Type B pancreatic cell (in vitro differentiated cells): ENCODE measurements around the gene TPST2. TPM values are rescaled to one million over a fixed set of nuclear protein-coding genes. Genes with fewer than 3 reads are reported as not detected.

Source experiments
- DNase-seq: peaks from one replicate; pipeline ENCODE4 v3.0.0; 2021; ENCODE audit warnings: mixed read lengths; ENCODE audit not compliant: unreplicated experiment; ENCODE audit errors: extremely low spot score
- H3K27ac Mint-ChIP-seq: 2 replicates; pipeline ENCODE4 v1.8.0; 2021; ENCODE audit warnings: mild to moderate bottlenecking, mixed read lengths
- H3K27me3 Mint-ChIP-seq: 2 replicates; pipeline ENCODE4 v1.8.0; 2021; ENCODE audit warnings: mixed read lengths
- H3K36me3 Mint-ChIP-seq: 2 replicates; pipeline ENCODE4 v1.8.0; 2021; ENCODE audit warnings: mixed read lengths
- H3K4me1 Mint-ChIP-seq: one replicate; pipeline ENCODE4 v1.8.0; 2021; ENCODE audit warnings: mixed read lengths; ENCODE audit not compliant: unreplicated experiment
- H3K4me3 Mint-ChIP-seq: 2 replicates; pipeline ENCODE4 v1.8.0; 2021; ENCODE audit warnings: mild to moderate bottlenecking, mixed read lengths
- H3K9me3 Mint-ChIP-seq: 2 replicates; pipeline ENCODE4 v1.8.0; 2021; ENCODE audit warnings: mixed read lengths
- total RNA-seq: library from RNA; stranded (reverse); gene quantifications from 2 replicates; pipeline ENCODE4 v1.2.1, GENCODE V29; 2021; ENCODE audit warnings: low replicate concordance
- TF ChIP-seq, protein P1 (sequence below): fragments of 200-600 bp; sonication (generic); conservative IDR thresholded peaks from 2 replicates; pipeline ENCODE4 v1.5.0; 2021; ENCODE audit warnings: antibody characterized with exemption, mild to moderate bottlenecking

The TPST2 gene
- total RNA-seq, 1 donor from 2014 or later = 15.7 TPM

DNA sequence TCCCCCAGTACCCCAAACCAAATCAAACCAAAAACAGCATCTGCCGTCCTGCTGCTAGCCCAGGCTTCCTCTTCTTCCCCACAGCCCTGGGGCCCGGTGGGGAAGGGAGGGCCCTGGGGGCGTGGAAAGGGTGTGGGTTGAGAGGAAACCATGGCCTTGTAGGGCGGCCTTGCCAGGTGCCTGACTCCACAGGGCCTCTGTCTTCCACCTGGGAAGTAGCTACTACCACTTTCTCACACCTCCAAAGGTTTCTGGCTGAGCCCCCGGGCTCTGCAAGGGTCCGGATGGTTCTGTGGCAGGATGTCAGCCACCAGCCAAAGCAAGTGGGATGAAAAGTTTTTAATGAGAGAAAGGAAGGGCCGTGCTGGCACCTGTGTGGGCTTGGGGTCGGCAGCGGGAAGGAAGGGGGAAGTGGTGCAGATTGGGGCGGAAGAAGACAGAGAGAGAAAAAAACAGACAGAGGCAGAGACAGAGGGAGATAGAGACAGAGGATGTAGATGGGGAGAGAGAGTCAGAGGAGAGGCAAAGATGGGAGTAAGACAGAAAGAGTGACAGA is 10.5 kb downstream of the TPST2 start:
- TF ChIP-seq, protein P1, sequence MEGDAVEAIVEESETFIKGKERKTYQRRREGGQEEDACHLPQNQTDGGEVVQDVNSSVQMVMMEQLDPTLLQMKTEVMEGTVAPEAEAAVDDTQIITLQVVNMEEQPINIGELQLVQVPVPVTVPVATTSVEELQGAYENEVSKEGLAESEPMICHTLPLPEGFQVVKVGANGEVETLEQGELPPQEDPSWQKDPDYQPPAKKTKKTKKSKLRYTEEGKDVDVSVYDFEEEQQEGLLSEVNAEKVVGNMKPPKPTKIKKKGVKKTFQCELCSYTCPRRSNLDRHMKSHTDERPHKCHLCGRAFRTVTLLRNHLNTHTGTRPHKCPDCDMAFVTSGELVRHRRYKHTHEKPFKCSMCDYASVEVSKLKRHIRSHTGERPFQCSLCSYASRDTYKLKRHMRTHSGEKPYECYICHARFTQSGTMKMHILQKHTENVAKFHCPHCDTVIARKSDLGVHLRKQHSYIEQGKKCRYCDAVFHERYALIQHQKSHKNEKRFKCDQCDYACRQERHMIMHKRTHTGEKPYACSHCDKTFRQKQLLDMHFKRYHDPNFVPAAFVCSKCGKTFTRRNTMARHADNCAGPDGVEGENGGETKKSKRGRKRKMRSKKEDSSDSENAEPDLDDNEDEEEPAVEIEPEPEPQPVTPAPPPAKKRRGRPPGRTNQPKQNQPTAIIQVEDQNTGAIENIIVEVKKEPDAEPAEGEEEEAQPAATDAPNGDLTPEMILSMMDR = no peak
- Mint-ChIP-seq H3K9me3 (no peaks in the 10 kb centered on the region), H3K36me3 (peaks cover 10% of the 10 kb centered on the region), H3K27ac (no peak overlapping the region), H3K27me3 (no peaks in the 10 kb centered on the region), H3K4me1 (peaks cover 5% of the 10 kb centered on the region), H3K4me3 (no peak overlapping the region)
- DNase-seq = no peak

DNA sequence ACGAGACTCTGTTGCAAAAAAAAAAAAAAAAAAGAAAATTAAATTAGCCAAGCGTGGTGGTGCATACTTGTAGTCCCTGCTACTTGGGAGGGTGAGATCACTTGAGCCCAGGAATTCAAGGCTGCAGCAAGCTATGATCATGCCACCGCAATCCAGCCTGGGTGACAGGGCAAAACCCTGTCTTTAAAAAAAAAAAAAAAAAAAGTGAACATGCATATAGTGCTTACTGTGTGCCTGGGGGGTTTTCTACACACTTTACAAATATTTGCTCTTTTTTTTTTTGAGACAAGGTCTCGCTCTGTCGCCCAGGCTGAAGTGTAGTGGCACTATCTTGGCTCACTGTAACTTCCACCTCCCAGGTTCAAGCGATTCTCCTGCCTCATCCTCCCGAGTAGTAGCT is 12.9 kb downstream of the TPST2 start:
- Mint-ChIP-seq H3K27me3 (no peaks in the 10 kb centered on the region), H3K4me1 (peaks cover 5% of the 10 kb centered on the region)
- DNase-seq = no peak

DNA sequence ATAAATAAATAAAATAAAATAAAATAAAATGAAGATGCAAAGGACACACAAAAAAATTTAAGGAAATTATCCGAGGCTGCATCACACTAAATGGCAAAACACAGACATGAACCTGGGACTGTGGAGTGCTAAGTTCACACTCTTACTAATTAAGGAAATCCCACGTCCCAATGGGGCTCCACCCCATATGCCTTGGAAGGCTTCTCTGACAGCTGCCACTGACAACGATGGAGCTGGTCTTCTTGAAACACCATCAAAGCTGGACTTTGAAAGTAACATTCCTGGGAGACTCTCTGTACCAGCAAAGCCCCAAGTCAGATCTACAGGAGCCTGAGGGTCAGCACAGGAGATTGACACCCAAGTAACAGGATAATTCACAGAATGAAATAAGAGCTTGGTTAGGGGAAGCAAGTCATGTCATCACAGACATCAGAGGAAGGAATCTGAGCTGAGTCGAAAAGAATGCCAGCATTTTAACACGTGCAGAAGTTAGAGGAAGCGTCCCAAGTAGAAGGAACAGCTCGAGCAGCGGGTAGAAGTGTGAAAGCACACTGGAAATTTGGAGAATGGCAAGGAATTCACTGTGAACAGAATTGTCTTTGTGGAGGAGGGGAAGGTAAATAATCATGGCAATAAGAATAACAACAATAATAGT is 13.8 kb downstream of the TPST2 start:
- Mint-ChIP-seq H3K27ac (peak overlapping the region; percentile 19), H3K27me3 (no peaks in the 10 kb centered on the region), H3K4me1 (peaks cover 13% of the 10 kb centered on the region), H3K36me3 (peaks cover 10% of the 10 kb centered on the region), H3K4me3 (no peak overlapping the region), H3K9me3 (no peaks in the 10 kb centered on the region)
- TF ChIP-seq, protein P1 = no peak
- DNase-seq = no peak

More for the DNA sequence above, 12.9 kb downstream of the TPST2 start:
- TF ChIP-seq, protein P1 = no peak
- Mint-ChIP-seq H3K27ac (no peak overlapping the region), H3K36me3 (peaks cover 10% of the 10 kb centered on the region), H3K4me3 (no peak overlapping the region), H3K9me3 (no peaks in the 10 kb centered on the region)

DNA sequence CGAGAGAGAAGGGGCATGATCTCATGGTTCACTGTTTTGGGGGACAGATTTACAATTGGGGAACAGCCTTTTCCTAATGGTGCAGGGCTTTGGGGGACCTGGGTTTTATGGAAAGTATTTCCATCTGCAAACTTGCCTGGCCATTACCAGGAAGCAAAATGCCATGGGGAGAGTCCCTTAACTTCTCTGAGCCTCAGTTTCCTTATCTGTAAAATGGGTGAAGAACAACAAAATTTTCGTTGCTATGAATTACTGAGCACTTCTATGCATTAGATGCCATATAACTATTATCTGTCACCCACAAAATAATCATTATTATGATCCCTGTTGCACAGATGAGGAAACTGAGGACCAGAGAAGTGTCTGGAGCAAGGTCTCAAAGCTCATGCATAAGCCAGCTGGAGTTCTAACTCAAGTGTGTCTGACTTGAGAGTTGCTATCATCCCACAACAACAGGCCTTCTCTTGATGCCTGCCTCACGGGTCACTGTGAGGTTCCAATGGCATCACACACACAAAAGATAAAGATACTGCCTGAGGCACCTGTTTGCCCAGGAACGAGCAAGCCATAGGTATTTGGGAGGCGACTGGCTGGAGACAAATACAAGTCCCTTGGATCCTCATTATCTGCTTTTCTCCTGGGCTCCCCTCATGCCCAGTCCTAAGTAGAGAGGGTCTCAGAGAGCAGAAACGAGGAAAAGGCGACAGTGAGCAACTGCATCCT is 15.8 kb downstream of the TPST2 start:
- DNase-seq = no peak
- TF ChIP-seq, protein P1 = no peak
- Mint-ChIP-seq H3K27me3 (no peaks in the 10 kb centered on the region), H3K4me1 (peaks cover 18% of the 10 kb centered on the region), H3K27ac (no peak overlapping the region), H3K9me3 (no peaks in the 10 kb centered on the region), H3K4me3 (no peak overlapping the region), H3K36me3 (peaks cover 4% of the 10 kb centered on the region)

DNA sequence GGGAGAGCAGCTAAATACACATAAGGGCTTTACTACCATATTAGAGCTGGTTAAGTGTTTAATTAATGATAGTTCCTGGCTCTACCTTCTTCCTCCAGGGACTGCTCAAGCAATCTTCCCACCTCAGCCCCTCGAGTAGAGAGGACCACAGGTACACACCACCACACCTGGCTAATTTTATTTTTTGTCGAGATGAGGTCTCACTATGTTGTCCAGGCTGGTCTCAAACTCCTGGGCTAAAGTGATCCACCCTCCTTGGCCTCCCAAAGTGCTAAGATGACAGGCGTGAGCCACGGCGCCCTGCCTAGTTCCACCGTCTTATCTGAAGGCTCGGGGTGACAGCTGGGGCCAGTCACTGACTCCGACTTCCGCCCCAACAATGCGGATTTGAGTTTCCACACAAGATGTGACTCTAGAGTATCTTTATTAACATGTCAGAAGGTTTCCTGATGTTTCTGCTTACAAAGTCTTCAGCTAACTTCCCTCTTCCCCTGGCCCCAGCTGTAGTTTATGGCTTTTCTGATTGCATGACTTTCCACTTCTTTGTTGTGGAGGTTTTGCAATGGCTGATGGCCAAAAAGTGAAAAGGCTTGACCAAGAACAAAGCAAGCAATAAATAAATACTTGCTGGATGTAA is 16.8 kb downstream of the TPST2 start:
- no peaks in the 10 kb centered on the region for H3K9me3 Mint-ChIP-seq
- H3K36me3 Mint-ChIP-seq = peaks cover 4% of the 10 kb centered on the region
- DNase-seq = no peak

More for the DNA sequence above, 16.8 kb downstream of the TPST2 start:
- H3K4me1 Mint-ChIP-seq = peaks cover 23% of the 10 kb centered on the region
- no peak overlapping the region for H3K27ac Mint-ChIP-seq
- TF ChIP-seq, protein P1 = no peak
- no peaks in the 10 kb centered on the region for H3K27me3 Mint-ChIP-seq
- no peak overlapping the region for H3K4me3 Mint-ChIP-seq
